HG03175 (cell line): ENCODE data around the gene DCLK1.

ENCODE experiments used
- ATAC-seq: cut with Tn5 transposase; IDR thresholded peaks from one replicate; pipeline ENCODE4 v1.9.1; 2021; ENCODE audit warnings: mild to moderate bottlenecking, moderate library complexity; ENCODE audit not compliant: unreplicated experiment

DCLK1 gene

GRCh38 chr13:36051082-36051481, 80.1 kb downstream of the DCLK1 start:
- ATAC-seq: no peak

- no peak for ATAC-seq
These were observed 84.5 kb downstream of the DCLK1 start for GRCh38 chr13:36046672-36047071.

- ATAC-seq: no peak
These were observed 92.2 kb downstream of the DCLK1 start for GRCh38 chr13:36038785-36039555.

DNA sequence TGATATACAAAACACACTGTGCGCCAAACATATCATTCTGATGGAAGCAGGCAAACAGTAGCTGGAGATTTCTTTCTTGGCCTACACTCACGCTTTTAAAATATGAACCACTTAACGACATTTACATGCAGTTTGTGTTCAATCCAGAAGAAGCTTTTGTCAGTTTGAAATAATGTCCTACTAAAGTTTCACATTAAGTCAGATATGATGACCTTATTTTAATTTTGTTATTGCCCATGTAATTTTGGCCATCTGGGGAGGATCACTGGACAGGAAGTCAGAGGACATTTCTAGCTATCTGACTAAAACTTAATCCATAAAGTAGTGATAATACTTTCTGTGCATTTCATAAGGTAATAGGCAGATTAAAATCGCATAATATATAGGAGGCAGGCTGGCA, 98.1 kb downstream of the DCLK1 start:
- no peak for ATAC-seq

DNA sequence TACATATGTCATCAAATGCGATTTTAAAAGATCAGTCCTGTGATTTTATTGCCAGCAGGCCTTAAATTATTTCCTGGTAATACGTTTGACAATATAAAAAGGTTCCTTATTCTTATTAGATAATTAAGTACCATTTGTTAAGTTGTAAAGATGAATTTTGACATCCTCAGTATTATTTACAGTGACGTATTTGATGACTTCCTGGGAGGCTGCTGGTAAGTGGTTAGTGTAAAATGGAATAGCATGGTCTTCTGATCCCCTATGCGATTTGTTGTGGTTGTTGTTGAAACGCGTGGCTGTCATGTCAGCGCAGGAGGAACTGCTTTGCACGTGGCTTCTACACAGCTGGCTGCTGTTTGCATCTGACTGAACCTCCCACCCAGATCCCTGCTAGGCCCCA, 99.7 kb downstream of the DCLK1 start:
- ATAC-seq: no peak

DNA sequence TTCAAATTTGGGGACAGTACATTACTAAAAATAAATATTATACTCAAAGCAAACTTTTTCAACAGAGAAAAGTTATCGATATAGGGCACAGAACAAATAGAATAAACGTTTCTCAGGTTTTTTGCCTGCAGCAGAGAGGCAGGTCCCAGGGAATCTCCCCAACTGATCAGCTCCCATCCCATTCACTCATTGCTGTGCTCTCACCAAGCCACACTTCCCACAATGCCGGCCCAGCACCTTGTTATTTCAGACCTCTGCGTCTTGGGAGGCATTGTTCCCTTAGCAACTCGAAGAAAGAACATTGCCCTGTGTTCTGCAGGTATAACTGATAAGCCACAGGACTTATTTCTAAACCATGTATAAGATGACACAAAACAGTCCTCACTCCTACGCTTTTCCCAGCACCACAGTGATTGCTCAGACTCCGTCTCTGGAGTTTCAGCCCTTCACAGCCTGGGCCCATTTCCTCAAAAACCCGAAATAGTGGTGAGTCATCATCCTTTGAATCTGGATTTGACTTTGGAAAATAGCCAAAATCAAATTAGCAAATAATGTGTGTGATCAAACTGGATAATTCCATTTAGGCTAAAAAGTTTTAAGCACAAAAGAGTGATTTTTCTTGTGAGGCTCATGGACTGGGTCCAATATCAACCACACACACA, 100.4 kb downstream of the DCLK1 start:
- ATAC-seq: no peak

DNA sequence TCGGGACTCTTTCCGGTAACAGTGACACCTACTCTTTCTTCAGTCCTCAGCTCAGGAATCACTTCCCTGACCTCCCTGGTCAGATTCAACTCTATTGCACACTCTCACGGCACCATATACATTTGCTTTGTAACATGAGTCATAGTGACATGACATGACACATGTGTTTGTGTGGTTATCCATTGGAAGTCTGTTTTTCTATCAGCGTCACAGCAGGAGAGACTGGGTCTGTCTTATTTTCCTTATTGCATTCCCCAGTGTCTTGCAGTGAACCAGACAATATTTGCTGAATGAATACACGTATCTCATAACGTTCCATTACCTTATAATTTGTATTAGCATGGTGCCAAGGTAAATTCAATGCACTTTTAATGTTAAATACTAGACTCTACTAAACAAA, 102.0 kb downstream of the DCLK1 start:
- no peak for ATAC-seq

GRCh38 chr13:36028359-36029025, 102.7 kb downstream of the DCLK1 start:
- no peak for ATAC-seq

- no peak for ATAC-seq
These were observed 104.7 kb downstream of the DCLK1 start for GRCh38 chr13:36026531-36026930.

- ATAC-seq: no peak
These were observed 116.4 kb downstream of the DCLK1 start for GRCh38 chr13:36014763-36015162.

DNA sequence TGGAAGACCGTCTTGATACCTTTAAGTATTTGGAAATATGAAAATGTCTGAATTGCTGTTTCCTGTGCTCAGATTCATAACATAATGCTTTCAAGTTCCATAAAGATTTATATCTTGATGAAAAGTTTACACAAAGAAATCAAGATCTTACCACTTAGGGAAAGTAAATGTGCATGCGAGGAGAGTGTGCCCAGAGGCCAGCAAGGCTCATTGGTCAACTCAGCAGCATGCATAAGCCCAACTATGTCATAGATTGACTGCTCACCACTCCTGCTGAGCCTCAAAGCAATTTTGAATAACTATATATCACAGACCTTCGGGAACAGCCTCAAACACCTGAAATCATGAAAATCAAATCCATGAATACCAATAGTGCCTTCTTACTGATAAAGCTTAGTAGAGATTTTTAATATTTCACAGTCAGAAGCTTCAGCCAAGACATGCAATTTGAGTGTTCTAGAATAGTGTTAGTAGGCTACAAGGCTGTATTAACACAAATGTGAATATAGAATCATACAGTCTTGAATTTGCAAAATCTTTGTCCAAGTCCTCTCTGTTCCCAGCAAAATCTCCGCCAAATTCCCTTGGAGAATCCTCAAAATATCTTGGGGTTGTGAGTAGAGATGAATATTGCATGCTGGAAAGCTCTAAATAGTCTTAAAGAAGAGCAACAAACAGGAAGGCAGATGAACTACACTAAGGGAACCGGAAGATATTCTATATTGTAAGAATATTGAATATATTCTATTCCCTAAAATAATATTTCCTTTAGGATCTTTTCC, 124.1 kb downstream of the DCLK1 start:
- no peak for ATAC-seq

DNA sequence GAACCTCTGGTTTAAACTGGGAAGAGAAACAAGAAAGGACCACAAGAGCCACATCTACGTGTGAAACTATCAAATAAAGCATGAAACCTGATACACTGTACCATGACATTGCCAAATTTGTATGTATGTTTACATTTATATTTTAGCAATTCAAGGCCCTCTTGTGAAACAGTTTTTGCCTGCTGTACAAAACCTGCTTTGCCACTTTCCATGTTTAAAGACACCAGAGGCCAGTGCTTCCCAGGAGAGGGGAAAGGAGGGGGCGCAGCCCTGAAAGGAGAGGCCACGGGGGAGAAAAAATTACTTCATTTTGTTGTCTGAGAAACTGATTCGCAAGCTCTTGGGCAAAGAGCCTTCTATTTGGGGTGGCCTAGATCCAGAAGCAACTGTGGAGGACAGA, 124.8 kb downstream of the DCLK1 start:
- no peak for ATAC-seq

GRCh38 chr13:36001561-36001960, 129.6 kb downstream of the DCLK1 start:
- ATAC-seq: no peak

DNA sequence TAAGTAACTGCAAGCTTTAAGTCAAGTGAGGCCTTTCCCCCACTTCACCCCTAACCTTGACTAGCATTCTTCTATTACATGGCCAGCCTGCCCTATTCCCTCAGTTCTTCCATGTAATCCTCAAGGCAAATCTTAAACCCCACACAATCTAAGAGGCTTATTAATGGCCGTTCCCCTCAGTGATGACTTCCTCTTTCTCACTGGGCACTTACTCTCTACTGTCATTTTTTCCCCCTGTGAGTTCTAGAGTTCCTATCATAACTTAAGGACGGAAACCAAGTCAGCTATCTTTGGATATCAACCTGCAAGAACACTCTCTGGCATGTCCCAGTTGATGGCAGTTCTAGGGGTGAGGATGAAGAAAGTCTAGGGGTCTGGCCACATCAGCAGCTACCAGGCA, 131.2 kb downstream of the DCLK1 start:
- ATAC-seq: no peak

DNA sequence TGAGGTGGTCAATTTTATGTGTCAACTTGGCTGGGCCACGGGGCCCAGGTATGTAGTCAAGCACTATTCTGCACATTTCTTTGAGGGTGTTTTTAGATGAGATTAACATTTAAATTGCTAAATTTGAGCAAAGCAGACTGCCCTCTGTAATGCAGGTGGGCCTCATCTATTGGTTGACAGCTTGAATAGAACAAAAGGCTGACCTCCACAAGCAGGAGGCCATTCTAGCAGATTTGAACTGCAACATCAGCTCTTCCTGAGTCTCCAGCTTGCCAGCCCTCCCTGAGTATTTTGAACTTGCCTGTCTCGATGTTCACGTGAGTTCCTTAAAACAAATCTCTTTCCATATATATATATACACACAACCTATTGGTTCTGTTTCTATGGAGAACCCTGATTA, 134.8 kb downstream of the DCLK1 start:
- no peak for ATAC-seq

- no peak for ATAC-seq
These were observed 136.0 kb downstream of the DCLK1 start for GRCh38 chr13:35995136-35995535.

DNA sequence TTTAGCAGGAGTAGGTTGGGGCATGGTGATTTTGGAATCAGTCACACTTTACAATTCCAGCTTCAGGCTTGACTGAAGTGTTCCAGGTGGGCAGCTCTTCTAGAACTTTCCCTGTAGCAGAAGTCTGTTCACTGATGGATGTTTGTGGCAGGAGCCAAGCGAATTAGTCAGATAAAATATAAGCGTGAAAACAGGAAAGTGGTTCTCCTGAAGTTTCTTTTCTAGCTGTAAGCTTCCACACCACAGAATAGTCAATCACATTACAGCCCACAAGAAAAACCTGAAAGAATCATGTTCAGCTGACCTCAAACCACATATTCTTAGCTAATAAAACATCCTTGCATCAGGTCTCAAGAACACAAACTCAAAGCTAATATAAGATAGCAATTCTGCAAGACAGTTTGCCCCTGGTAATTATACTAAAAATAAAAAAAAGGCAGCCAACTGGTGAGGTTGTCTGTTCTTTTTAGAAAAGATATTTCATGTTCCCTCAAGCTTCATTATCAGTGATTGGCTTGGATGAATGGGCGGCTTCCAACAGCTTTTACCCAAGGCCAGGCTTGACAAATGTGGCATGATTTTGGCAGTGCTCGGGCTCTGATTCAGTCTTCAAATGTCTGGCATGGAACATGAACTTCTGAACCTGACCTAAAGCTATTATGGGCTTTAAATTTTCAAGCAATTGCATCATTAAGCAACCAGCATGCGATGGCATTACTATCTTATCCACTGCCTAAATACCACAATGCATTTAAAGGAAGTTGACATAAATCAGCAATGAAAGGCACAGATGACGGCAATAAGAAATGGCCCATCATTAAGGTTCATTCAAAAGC, 136.8 kb downstream of the DCLK1 start:
- ATAC-seq: no peak

GRCh38 chr13:35993686-35994085, 137.5 kb downstream of the DCLK1 start:
- ATAC-seq: no peak

GRCh38 chr13:35992964-35993363, 138.2 kb downstream of the DCLK1 start:
- ATAC-seq: no peak

GRCh38 chr13:35990196-35990595, 141.0 kb downstream of the DCLK1 start:
- no peak for ATAC-seq
